Left cardiac atrium (tissue), 4 donors: Measurements from ENCODE around the gene SLC16A6. TPM values are rescaled to one million over a fixed set of nuclear protein-coding genes. Genes with fewer than 3 reads are reported as not detected.
"Not testable (repeated sequence)": the region's sequence is repeated elsewhere in the genome, so short reads cannot be mapped to it uniquely, and the experiment has no call there.

Experiments
- ATAC-seq, 2 donors: fragments of 200-7000 bp; cut with Tn5 transposase; one replicate each; pipeline ENCODE4 v1.9.1; 2020; ENCODE audit warnings: mild to moderate bottlenecking in 2 of 2, moderate library complexity in 2 of 2
- DNase-seq: peaks from one replicate; pipeline ENCODE4 v3.0.0-alpha.2; 2020
- intact Hi-C, 2 donors: fragments of 100-400 bp; cut with DNase I; formaldehyde crosslinking; loops; one replicate each; pipeline versions ENCODE4 v1.14.1 to v1.15.1; 2022 to 2023
- total RNA-seq, 2 donors: library from RNA; stranded (reverse); fragmentation: NEBNext Ultra II Directional; extraction: Animal tissue kit (Norgen Biotek cat#: 25700); gene quantifications; one replicate each; pipeline ENCODE4 v1.2.1, GENCODE V29; 2021
- donor health status: DM: no; HTN: yes; CAD: no.
- donor health status: DM: no; HTN: yes; CAD: no; lungs with severe emphysema.
- donor health status: DM: yes; HTN: yes; CAD: no.
- donor health status: Dilated cardiomyopathy.

Gene SLC16A6
- total RNA-seq, 2 donors from 2014 or later: 0.62 to 1.4 TPM

- DNase-seq, intact Hi-C loops: not testable (repeated sequence)
- ATAC-seq: peak in 1 of 2 donors; percentile 35
Observed at GRCh38 chr17:68232741-68233140, 58.2 kb downstream of the SLC16A6 start.

GRCh38 chr17:68231541-68231940, 59.4 kb downstream of the SLC16A6 start:
- ATAC-seq (no peak), DNase-seq (no peak)
- intact Hi-C loops: no loop called here

GRCh38 chr17:68231131-68231530, 59.8 kb downstream of the SLC16A6 start:
- ATAC-seq, intact Hi-C loops, DNase-seq: not testable (repeated sequence)

GRCh38 chr17:68229619-68230018, 61.3 kb downstream of the SLC16A6 start:
- intact Hi-C loops: no loop called here
- DNase-seq: no peak
- no peak for ATAC-seq

GRCh38 chr17:68228817-68229570, 61.9 kb downstream of the SLC16A6 start:
- ATAC-seq: peak; percentile 21 to 42
- no peak for DNase-seq
- intact Hi-C loops: no loop called here

- intact Hi-C loops, DNase-seq, ATAC-seq: not testable (repeated sequence)
Observed at GRCh38 chr17:68228039-68228680, 62.8 kb downstream of the SLC16A6 start.

- intact Hi-C loops, ATAC-seq: not testable (repeated sequence)
Observed at GRCh38 chr17:68225055-68225454, 65.9 kb downstream of the SLC16A6 start.

GRCh38 chr17:68222606-68223005, 68.3 kb downstream of the SLC16A6 start:
- intact Hi-C loops: no loop called here
- ATAC-seq: no peak
- DNase-seq: no peak

More at GRCh38 chr17:68225055-68225454, 65.9 kb downstream of the SLC16A6 start:
- DNase-seq: not testable (repeated sequence)

GRCh38 chr17:68221786-68222185, 69.1 kb downstream of the SLC16A6 start:
- ATAC-seq (no peak), DNase-seq (no peak)
- intact Hi-C loops: no loop called here

- DNase-seq: not testable (repeated sequence)
Observed at GRCh38 chr17:68220786-68221185, 70.1 kb downstream of the SLC16A6 start.

GRCh38 chr17:68220186-68220585, 70.7 kb downstream of the SLC16A6 start:
- not testable (repeated sequence) for DNase-seq, ATAC-seq

More at GRCh38 chr17:68220786-68221185, 70.1 kb downstream of the SLC16A6 start:
- intact Hi-C loops, ATAC-seq: not testable (repeated sequence)

GRCh38 chr17:68219429-68219828, 71.5 kb downstream of the SLC16A6 start:
- DNase-seq, intact Hi-C loops, ATAC-seq: not testable (repeated sequence)

More at GRCh38 chr17:68220186-68220585, 70.7 kb downstream of the SLC16A6 start:
- intact Hi-C loops: not testable (repeated sequence)

Other genes with a start within 250 kb of the SLC16A6 start
- 10 to 100 TPM; 71.1 to 77.5 TPM for gene AMZ2, start 43.1 kb downstream of the SLC16A6 start, total RNA-seq
- 1 to 10 TPM; 5.9 to 6.9 TPM for gene ARSG, start 368 bp upstream of the SLC16A6 start, total RNA-seq
- 10 to 100 TPM; 35.8 to 74.3 TPM for gene WIPI1, start 166.4 kb upstream of the SLC16A6 start, total RNA-seq
- gene PRKAR1A, start 221.3 kb upstream of the SLC16A6 start, total RNA-seq: 100 to 1,000 TPM; 483 to 653 TPM